ENCODE measurements around the gene CCDC33. TPM values are rescaled to one million over a fixed set of nuclear protein-coding genes. Genes with fewer than 3 reads are reported as not detected.
A peak's percentile ranks its signal among the peaks of the same experiment; 100 is the strongest.

CCDC33 gene
- total and polyA plus RNA-seq, 10 of the 15 experiments (the other 5 are each of a cell fraction or from before 2014, with no cell fraction given): 0.57 to 5.8 (median 4.3) TPM

DNA sequence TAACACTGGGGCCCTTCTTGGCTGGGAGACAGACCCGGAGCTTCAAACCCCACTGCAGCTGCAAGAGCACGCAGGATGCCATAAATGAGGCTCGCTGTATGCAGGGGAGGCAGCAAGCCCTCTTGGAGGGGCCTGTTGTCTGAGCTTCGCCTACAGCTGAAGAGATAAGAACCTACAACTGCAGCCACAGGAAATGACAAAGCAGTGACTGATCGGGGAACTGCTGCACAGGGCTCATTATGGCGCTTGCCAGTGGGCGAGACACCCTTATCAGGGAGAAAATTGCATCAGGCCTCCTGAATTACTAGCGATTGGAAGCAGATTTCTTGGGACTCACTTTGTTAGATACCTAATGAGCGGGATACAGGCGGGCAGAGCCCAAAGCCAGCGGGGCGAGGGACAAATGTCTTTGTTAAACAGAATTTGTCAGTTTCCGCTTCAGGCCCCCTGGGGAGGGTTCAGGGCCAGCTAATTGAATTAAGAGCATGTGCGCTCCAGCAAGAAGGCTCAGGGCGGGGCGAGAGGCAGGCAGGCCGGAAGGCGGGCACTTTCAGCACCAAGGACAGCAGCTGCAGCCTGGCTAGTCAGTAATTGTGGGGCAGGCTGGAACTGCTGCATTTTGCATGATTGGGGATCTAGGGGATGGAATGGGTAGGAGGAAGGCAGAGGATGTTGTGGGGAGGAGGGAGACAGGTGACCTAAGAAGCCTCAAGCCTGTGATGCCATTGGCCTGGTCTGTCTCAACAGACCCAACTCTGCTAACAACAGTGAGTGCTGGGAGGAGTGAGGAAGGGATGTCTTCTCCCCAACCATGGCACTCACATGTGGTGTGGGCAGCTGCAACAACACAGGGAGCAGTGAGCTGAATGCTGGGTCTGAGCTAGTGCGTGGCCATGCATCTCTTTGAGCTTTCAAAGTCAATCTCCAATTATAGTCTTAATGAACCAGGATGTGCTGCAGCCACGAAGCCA is 55.3 kb downstream of the CCDC33 start (continued):
- TF ChIP-seq CBX3 (IDR thresholded peaks at IDR 0.05; ENCODE audit: borderline replicate concordance, low read depth): no peak
- no peak for TF ChIP-seq CHD4 (IDR thresholded peaks at IDR 0.05)
- TF ChIP-seq, protein P1, sequence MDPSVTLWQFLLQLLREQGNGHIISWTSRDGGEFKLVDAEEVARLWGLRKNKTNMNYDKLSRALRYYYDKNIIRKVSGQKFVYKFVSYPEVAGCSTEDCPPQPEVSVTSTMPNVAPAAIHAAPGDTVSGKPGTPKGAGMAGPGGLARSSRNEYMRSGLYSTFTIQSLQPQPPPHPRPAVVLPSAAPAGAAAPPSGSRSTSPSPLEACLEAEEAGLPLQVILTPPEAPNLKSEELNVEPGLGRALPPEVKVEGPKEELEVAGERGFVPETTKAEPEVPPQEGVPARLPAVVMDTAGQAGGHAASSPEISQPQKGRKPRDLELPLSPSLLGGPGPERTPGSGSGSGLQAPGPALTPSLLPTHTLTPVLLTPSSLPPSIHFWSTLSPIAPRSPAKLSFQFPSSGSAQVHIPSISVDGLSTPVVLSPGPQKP (IDR thresholded peaks at IDR 0.05; ENCODE audit: low read depth, low read length): 0 out of 2 replicates have a peak, but pooled peaks have one; percentile 33
- TF ChIP-seq NFXL1 (IDR thresholded peaks at IDR 0.05; ENCODE audit: borderline replicate concordance): no peak
- TF ChIP-seq NR2C2 (IDR thresholded peaks at IDR 0.05; ENCODE audit: borderline replicate concordance, control insufficient read depth, insufficient read length, low read depth): no peak
- TF ChIP-seq MTA3 (IDR thresholded peaks at IDR 0.05; ENCODE audit: borderline replicate concordance, low read length): no peak
- no peak for TF ChIP-seq CEBPB (IDR thresholded peaks at IDR 0.05; ENCODE audit: borderline replicate concordance in 1 of 2, low read depth in 2 of 2, low read length in 2 of 2)
- no peak for TF ChIP-seq MEF2A (IDR thresholded peaks at IDR 0.05; ENCODE audit: insufficient read depth, low read depth, low read length)
- TF ChIP-seq NR2F1 (conservative IDR thresholded peaks at IDR 0.05): no peak
- TF ChIP-seq, protein P2, sequence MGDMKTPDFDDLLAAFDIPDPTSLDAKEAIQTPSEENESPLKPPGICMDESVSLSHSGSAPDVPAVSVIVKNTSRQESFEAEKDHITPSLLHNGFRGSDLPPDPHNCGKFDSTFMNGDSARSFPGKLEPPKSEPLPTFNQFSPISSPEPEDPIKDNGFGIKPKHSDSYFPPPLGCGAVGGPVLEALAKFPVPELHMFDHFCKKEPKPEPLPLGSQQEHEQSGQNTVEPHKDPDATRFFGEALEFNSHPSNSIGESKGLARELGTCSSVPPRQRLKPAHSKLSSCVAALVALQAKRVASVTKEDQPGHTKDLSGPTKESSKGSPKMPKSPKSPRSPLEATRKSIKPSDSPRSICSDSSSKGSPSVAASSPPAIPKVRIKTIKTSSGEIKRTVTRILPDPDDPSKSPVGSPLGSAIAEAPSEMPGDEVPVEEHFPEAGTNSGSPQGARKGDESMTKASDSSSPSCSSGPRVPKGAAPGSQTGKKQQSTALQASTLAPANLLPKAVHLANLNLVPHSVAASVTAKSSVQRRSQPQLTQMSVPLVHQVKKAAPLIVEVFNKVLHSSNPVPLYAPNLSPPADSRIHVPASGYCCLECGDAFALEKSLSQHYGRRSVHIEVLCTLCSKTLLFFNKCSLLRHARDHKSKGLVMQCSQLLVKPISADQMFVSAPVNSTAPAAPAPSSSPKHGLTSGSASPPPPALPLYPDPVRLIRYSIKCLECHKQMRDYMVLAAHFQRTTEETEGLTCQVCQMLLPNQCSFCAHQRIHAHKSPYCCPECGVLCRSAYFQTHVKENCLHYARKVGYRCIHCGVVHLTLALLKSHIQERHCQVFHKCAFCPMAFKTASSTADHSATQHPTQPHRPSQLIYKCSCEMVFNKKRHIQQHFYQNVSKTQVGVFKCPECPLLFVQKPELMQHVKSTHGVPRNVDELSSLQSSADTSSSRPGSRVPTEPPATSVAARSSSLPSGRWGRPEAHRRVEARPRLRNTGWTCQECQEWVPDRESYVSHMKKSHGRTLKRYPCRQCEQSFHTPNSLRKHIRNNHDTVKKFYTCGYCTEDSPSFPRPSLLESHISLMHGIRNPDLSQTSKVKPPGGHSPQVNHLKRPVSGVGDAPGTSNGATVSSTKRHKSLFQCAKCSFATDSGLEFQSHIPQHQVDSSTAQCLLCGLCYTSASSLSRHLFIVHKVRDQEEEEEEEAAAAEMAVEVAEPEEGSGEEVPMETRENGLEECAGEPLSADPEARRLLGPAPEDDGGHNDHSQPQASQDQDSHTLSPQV (IDR thresholded peaks at IDR 0.05): no peak
- peak; percentile 23 to 34; a peak in 1 of 4 replicates for TF ChIP-seq BHLHE40 (IDR thresholded peaks at IDR 0.05; ENCODE audit: borderline replicate concordance in 1 of 2, low read depth in 2 of 2, low read length in 1 of 2)

Data from GM12878 (cell line).